GDM1 (cell line): ENCODE measurements around the gene MAP3K7CL.

Experiments used
- DNase-seq: peaks from one replicate; lab custom pipeline; 2025; lab: John Stamatoyannopoulos, UW

The MAP3K7CL gene

GRCh38 chr21:29196670-29197191, 66.3 kb downstream of the MAP3K7CL start:
- DNase-seq = no peak

- no peak for DNase-seq
Observed at GRCh38 chr21:29201186-29201585, 70.7 kb downstream of the MAP3K7CL start.

- no peak for DNase-seq
Observed at GRCh38 chr21:29205009-29205408, 74.6 kb downstream of the MAP3K7CL start.

- no peak for DNase-seq
Observed at GRCh38 chr21:29205988-29206387, 75.5 kb downstream of the MAP3K7CL start.

- no peak for DNase-seq
Observed at GRCh38 chr21:29206445-29206844, 76.0 kb downstream of the MAP3K7CL start.

- no peak for DNase-seq
Observed at GRCh38 chr21:29207201-29207600, 76.8 kb downstream of the MAP3K7CL start.

GRCh38 chr21:29208044-29208681, 77.7 kb downstream of the MAP3K7CL start:
- DNase-seq = no peak

GRCh38 chr21:29208682-29209059, 78.2 kb downstream of the MAP3K7CL start:
- DNase-seq = no peak

GRCh38 chr21:29209696-29210095, 79.3 kb downstream of the MAP3K7CL start:
- DNase-seq = no peak

GRCh38 chr21:29211205-29211604, 80.8 kb downstream of the MAP3K7CL start:
- no peak for DNase-seq

GRCh38 chr21:29212446-29212845, 82.0 kb downstream of the MAP3K7CL start:
- no peak for DNase-seq

GRCh38 chr21:29213513-29214385, 83.3 kb downstream of the MAP3K7CL start:
- DNase-seq = no peak

GRCh38 chr21:29215709-29216108, 85.3 kb downstream of the MAP3K7CL start:
- DNase-seq = no peak

- no peak for DNase-seq
Observed at GRCh38 chr21:29217818-29218291, 87.4 kb downstream of the MAP3K7CL start.

- DNase-seq = no peak
Observed at GRCh38 chr21:29218749-29219148, 88.3 kb downstream of the MAP3K7CL start.

GRCh38 chr21:29219165-29219770, 88.8 kb downstream of the MAP3K7CL start:
- no peak for DNase-seq

GRCh38 chr21:29221253-29221744, 90.9 kb downstream of the MAP3K7CL start:
- no peak for DNase-seq

- DNase-seq = no peak
Observed at GRCh38 chr21:29224006-29224405, 93.6 kb downstream of the MAP3K7CL start.
